Hippocampal formation (tissue), 2 donors: ENCODE results near the gene LRRC1.
"Not testable (repeated sequence)": the region's sequence is repeated elsewhere in the genome, so short reads cannot be mapped to it uniquely, and the experiment has no call there.

ENCODE experiments used
- DNase-seq, 2 donors: peaks; one replicate each; lab custom pipeline; 2025; lab: John Stamatoyannopoulos, UW

The LRRC1 gene

GRCh38 chr6:53794720-53795339 lies at the start of gene LRRC1:
Gene LRRC1, plus strand, starts transcription at chr6:53795005. Its CDS starts 252 bp downstream, at chr6:53795257.
- peak; percentile 81 to 89 for DNase-seq

GRCh38 chr6:53746442-53747103 lies 48.2 kb upstream of the LRRC1 start:
- DNase-seq = no peak

DNA sequence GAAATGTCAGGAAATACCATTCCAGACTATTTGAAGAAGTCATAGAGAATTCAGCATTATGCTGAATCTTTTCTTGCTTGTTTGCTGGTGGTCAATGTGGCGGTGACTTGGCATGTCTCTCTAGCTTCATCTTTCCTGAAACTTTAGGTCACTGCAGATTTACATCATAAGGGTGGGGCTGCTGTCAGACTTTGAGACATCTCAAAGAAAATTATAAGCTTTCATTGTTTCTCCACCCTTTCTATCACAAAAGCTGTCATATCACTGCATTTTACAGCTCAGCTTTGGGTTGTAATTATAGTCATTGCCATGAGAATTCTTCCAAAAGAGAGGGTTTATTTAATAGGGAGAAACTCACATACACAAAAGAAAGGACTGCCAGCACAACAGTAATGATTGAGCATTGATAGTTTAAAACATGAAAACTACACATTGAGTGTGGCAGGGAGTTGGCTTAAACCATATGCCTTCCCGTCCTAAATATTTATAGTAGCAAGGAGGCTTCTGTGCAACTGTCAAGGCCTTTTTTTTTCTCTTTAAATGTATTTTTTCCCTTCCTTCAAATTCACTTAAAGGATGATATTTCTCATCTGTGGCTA lies 44.7 kb upstream of the LRRC1 start:
- DNase-seq = no peak

DNA sequence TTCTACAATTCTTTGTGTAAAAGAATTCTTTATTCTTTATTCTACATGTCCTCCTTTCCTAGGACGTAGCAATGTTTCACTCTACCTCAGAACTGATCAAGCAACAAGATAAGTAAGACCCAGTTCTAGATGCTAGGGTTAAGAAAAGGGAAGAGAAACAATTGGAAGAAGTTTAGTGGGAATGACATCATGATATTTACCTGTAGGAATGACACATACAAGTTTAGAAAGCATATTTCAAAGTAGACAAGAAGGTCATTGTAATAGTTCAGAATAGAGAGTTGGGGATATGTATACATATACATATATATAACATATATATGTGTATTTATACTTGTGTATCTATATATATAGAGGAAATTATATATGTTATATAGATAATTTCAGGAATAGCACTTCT lies 43.4 kb upstream of the LRRC1 start:
- no peak for DNase-seq

- DNase-seq = no peak
These were observed 42.4 kb upstream of the LRRC1 start for GRCh38 chr6:53752440-53752839.

DNA sequence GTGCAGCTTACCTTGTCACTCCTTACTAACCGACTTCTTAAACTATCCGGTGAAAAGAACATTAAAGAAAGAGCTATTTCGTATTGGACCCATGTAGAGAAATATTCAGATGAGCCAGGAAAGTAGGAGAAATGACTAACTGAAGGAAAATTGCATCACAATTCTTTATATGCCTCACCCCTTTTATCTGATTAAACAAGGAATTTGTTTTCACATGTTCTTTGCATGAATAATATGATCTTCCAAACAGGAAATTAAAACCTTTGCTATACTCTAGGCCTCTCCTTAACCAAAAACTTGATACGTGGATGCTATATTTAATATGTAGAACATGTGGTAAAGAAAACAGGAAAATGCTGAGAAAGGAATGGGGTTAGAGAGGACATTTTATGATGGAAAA lies 41.9 kb upstream of the LRRC1 start:
- DNase-seq = no peak

DNA sequence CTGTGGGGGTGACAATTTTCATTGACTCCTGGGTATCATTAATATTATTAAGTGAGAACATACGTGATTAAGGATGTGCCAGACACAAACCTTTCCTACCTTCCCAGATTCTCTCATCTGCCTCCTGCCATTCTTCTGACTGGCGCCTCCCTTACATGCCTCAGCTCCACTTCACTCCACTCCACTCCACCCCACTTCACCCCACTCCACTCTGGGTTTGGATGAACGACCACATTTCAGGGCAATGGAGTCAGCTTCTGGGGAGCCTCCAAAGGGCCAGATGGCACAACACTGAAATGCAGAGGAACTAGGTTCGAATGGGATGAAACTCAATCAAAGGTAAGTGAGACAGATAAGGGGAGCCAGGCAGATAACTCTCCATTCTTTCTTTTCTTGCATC lies 40.5 kb upstream of the LRRC1 start:
- no peak for DNase-seq

DNA sequence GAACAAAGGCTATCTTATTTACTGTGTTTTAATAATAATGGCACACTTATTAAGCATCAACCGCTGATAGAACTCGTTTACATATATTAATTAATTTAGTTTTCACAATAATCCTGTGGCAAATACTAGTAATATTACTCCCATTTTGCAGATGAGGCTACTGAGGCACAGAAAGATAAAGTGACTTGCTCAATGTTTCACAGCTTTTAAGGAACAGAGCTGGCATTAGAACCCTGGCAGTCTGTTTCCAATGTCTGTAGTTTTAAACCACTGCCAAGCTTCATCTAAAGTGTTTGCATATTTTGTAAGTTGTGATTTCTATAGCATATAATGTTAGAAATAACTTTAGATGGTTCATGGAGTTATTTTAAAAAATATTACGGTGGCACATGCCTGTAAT lies 38.4 kb upstream of the LRRC1 start:
- DNase-seq = no peak

GRCh38 chr6:53758496-53758895 lies 36.3 kb upstream of the LRRC1 start:
- no peak for DNase-seq

GRCh38 chr6:53761036-53761435 lies 33.8 kb upstream of the LRRC1 start:
- no peak for DNase-seq

- DNase-seq = no peak
These were observed 29.5 kb upstream of the LRRC1 start for GRCh38 chr6:53765270-53765669.

GRCh38 chr6:53766930-53767329 lies 27.9 kb upstream of the LRRC1 start:
- no peak for DNase-seq

DNA sequence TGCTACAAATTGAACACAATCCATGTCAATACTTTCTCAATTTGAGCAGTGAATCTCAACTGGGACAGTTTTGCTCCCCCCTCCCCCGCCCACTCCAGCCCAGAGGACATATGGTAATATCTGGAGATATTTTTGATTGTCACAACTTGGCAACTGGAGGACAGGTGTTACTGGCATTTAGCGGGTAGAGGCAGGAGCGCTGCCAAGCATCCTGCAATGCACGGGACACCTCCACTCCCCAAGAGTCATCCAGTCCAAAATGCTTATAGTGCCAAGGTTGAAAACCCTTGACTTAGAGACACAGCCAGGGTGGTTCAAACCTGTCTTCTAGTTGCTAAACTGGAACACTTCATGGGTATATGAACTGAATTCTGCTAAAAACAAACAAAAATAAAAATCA lies 26.9 kb upstream of the LRRC1 start:
- no peak for DNase-seq

DNA sequence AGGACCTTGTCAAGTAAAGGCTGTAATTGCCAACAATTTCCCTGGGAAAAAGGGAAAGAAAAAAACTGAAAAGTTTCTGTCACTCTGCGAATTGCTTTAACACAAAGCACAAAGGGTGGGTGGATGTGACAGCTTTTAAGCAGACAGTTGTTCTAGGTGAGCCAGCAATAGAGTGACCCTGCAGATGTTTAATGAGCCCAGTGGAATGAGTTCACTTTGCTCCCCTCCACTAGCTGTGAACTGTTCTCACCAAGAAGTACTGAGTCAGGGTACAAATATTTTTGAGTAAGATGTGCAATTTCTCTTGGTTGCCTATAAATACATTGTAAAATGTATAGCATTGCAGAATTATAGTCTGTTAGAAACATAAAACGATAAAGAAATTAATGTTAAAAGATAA lies 26.2 kb upstream of the LRRC1 start:
- DNase-seq = no peak

- DNase-seq = no peak
These were observed 24.0 kb upstream of the LRRC1 start for GRCh38 chr6:53770780-53771249.

DNA sequence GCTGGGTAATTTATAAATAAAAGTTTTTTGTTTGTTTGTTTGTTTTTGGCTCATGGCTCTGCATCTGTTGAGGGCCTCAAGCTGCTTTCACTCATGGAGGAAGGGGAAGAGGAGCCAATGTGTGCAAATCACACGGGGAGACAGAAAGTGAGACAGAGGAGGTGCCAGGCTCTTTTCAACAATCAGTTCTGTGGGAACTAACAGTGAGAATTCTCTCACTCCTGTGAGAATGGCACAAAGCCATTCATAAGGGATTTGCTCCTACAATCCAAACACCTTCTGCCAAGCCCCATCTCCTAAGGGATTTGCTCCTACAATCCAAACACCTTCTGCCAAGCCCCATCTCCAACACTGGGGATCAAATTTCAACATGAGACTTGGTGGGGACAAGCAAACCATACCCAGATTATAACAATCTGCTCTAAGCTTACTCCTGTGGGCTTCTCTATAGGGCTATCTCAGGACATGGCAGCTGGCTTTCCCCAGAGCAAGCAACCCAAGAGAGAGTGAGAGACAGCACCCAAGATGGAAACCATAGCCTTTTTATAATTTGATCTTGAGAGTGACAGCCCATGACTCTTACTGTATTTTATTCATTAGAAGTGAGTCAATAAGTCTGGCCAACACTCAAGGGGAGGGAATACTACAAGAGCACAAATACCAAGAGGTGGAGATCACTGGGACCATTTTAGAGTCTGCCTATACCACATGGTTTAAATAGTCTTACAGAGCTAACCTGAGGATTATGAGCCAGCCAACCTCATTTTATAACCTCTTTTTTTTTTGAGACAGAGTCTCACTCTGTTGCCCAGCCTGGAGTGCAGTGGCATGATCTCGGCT lies 22.8 kb upstream of the LRRC1 start:
- no peak for DNase-seq

DNA sequence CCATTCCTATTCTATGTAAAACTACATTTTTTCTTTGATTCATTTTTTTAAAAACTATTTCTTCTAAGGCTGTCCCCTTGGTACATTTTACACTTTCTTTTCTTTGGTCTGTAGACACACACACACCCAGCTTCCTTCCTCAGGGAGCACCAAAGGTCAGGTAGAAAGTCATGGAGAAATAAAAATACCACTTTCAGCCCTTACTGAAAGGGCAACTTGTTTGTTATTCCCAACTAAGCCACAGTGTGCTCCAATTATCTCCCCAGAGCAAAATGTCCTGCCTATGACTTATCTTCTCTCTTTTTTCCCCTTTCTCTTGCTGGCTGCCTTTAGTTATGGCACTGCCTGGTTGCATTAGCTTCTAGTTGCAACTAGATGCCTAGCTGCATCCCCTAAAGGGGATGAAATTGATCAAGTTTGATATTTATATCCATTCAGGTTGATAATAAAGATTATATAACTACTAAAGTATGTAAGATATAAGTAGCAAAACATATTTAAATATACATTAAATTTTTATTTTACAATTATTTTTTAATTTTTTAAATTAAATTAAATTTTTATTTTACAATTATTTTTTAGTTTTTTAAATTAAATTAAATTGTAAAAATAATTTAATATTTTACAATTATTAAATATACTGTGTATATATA lies 21.6 kb upstream of the LRRC1 start:
- DNase-seq = no peak

- not testable (repeated sequence) for DNase-seq
These were observed 18.7 kb upstream of the LRRC1 start for GRCh38 chr6:53776152-53776551.

DNA sequence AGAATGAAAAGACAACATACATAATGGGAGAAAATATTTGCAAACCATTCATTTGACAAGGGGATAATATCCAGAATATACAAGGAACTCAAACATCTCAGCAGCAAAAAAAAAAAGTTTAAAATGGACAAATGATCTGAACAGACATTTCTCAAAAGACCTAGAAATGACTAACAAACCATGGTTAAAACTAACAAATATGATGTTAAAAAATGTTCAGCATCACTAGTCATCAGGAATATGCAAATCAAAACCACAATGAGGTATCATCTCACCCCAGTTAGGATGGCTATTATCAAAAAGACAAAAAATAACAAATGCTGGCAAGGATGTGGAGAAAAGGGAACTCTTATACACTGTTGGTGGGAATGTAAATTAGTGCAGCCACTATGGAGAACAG lies 9.8 kb upstream of the LRRC1 start:
- not testable (repeated sequence) for DNase-seq

DNA sequence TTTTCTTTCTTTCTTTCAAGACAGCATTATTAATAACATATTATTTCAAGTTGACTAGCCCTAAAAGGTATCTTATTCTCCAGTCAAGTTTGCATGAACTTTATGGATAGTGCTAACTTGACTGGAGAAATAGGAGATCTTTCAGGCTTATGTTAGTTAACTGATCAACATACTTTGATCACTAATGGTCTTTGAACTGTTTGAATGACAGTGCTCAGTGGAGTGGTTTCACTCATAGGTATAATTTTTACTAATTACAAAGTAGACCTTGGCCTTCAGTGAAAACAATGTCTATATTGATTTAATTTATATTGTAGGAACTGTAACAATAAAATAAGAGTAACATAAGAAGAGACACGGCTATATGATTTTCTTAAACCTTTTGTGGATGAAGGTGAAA lies 8.0 kb upstream of the LRRC1 start:
- DNase-seq = no peak

DNA sequence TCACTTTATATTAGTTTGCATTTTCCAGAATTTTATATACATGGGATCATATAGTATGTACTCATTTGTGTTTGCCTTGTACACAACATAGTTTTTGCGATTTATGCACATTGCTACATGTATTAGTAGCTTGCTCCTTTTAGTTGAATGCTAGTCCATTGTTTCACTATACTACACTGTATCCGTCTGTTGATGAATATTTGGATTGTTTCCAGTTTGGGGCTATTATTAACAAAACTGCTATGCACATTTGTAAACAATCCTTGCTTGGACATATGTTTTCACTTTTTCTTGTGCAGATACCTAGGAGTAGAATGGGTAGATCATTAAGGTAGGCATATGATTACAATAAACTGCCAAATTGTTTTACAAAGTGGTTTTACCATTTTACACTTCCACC lies 3.9 kb upstream of the LRRC1 start:
- no peak for DNase-seq

GRCh38 chr6:53792016-53792415 lies 2.8 kb upstream of the LRRC1 start:
- no peak for DNase-seq
